RWPE2 (cell line): ENCODE data around the gene PHACTR1.

Experiments used
- ATAC-seq: fragments of 200-7000 bp; cut with Tn5 transposase; 3 replicates; pipeline ENCODE4 v1.9.1; 2021; ENCODE audit warnings: low read depth
- DNase-seq: peaks from one replicate; pipeline ENCODE4 v3.0.0-alpha.2; 2020; ENCODE audit warnings: low spot score
- H3K27ac ChIP-seq: fragments of 450-650 bp; 2 replicates; pipeline ENCODE4 v1.5.1; 2017; ENCODE audit warnings: mild to moderate bottlenecking; ENCODE audit not compliant: poor library complexity, severe bottlenecking
- H3K27me3 ChIP-seq: fragments of 250-450 bp; sonication (Bioruptor Pico); 2 replicates; pipeline ENCODE4 v1.5.1; 2021; ENCODE audit warnings: mild to moderate bottlenecking, moderate library complexity; ENCODE audit not compliant: insufficient read depth, poor library complexity, severe bottlenecking
- H3K36me3 ChIP-seq: fragments of 250-450 bp; sonication (Bioruptor Pico); 2 replicates; pipeline ENCODE4 v1.5.1; 2020; ENCODE audit warnings: low read depth, mild to moderate bottlenecking, moderate library complexity
- H3K4me1 ChIP-seq: fragments of 250-450 bp; sonication (Bioruptor Pico); 2 replicates; pipeline ENCODE4 v1.5.1; 2021; ENCODE audit warnings: mild to moderate bottlenecking, moderate library complexity; ENCODE audit not compliant: insufficient read depth, poor library complexity, severe bottlenecking
- H3K4me3 ChIP-seq: fragments of 250-450 bp; sonication (Bioruptor Pico); 2 replicates; pipeline ENCODE4 v1.5.1; 2021; ENCODE audit warnings: mild to moderate bottlenecking, moderate library complexity; ENCODE audit not compliant: severe bottlenecking
- H3K9me3 ChIP-seq: fragments of 250-450 bp; sonication (Bioruptor Pico); 2 replicates; pipeline ENCODE4 v1.5.1; 2021; ENCODE audit warnings: mild to moderate bottlenecking, moderate library complexity; ENCODE audit not compliant: severe bottlenecking
- CTCF ChIP-seq: fragments of 450-650 bp; IDR thresholded peaks from one replicate; pipeline ENCODE4 v1.5.1; 2017; ENCODE audit warnings: mild to moderate bottlenecking, moderate library complexity; ENCODE audit not compliant: poor library complexity, severe bottlenecking

Gene PHACTR1

DNA sequence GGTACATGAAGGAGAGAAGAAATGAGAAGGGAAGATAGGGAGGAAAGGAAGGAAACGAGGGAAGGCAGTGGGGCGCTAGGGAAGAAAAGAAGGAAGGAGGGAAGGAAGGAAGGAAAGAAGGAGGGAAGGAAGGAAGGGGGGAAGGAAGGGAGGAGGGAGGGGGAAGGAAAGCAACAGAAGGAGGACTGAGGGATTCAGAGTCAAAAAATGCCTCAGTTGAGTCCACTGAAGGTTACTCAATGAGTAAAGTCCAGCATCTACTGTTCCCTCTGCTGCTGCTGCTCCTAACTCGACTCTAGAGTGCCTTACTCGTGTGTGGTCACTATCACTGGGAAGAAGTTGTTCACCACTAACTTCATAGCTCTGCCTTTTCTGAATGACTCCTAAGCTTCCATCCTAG, 33.8 kb downstream of the PHACTR1 start:
- DNase-seq, result no peak

GRCh38 chr6:12751694-12752325, 35.2 kb downstream of the PHACTR1 start:
- no peak overlapping the region for H3K4me3 ChIP-seq
- H3K4me1 ChIP-seq, result no peaks in the 10 kb centered on the region
- TF ChIP-seq CTCF, result no peak
- H3K27ac ChIP-seq, result no peak overlapping the region
- peaks cover 54% of the 10 kb centered on the region for H3K27me3 ChIP-seq
- DNase-seq, result no peak
- no peaks in the 10 kb centered on the region for H3K9me3 ChIP-seq
- ATAC-seq, result peak; percentile 64; the same call in 2 of the 3 replicates
- H3K36me3 ChIP-seq, result no peaks in the 10 kb centered on the region

More for the DNA sequence above, 33.8 kb downstream of the PHACTR1 start:
- no peaks in the 10 kb centered on the region for H3K9me3 ChIP-seq
- TF ChIP-seq CTCF, result no peak
- H3K4me3 ChIP-seq, result no peak overlapping the region
- peaks cover 49% of the 10 kb centered on the region for H3K27me3 ChIP-seq
- no peak overlapping the region for H3K27ac ChIP-seq
- H3K4me1 ChIP-seq, result no peaks in the 10 kb centered on the region
- no peaks in the 10 kb centered on the region for H3K36me3 ChIP-seq
- ATAC-seq, result no peak

GRCh38 chr6:12753036-12753435, 36.5 kb downstream of the PHACTR1 start:
- ATAC-seq (no peak), DNase-seq (no peak)
- Histone ChIP-seq H3K27me3 (peaks cover 42% of the 10 kb centered on the region), H3K9me3 (no peaks in the 10 kb centered on the region), H3K4me1 (no peaks in the 10 kb centered on the region), H3K36me3 (no peaks in the 10 kb centered on the region), H3K4me3 (no peak overlapping the region), H3K27ac (no peak overlapping the region)
- no peak for TF ChIP-seq CTCF

DNA sequence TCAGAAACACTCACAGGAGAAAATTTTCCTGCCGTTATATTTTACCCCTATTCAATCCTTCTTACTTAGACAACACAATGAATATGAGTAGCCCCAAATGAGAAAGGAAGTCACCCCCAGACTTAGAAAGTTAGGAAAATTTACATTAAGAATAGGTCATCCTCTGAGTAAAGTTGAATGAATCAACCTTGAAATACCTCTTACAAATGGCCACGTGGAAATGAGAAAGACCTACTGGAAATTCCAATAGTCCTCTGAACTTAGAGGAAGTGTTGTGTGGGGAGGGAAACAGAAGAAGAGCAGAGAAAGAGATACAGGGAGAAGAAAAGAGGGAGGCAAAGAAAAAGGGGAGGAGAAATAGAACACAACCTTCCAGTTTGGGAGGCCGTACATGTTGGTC, 43.7 kb downstream of the PHACTR1 start:
- ATAC-seq (no peak), DNase-seq (no peak)
- Histone ChIP-seq H3K27ac (no peak overlapping the region), H3K27me3 (peaks cover 13% of the 10 kb centered on the region), H3K36me3 (no peaks in the 10 kb centered on the region), H3K4me3 (no peak overlapping the region), H3K9me3 (no peaks in the 10 kb centered on the region), H3K4me1 (no peaks in the 10 kb centered on the region)
- TF ChIP-seq CTCF, result no peak

DNA sequence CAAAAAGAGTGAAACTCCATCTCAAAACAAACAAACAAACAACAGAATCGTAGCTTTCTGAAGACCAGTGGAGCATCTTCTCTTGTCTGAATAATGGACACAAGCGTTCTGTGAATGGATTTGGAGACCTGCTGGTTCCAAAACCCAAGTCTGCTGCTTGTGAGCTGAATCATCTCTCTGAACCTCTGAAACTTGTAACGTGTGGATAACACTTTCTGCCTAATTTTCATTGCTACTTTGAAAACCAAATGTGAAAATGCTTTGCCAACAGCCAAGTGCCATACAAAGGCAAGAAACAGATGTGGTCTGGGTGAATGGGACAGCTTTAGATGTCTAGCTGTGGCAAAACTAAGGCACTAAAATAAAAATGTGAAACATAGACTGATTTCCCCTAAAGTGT, 44.3 kb downstream of the PHACTR1 start:
- Histone ChIP-seq H3K4me3 (no peak overlapping the region), H3K4me1 (no peaks in the 10 kb centered on the region), H3K27ac (no peak overlapping the region), H3K27me3 (peaks cover 8% of the 10 kb centered on the region), H3K36me3 (no peaks in the 10 kb centered on the region), H3K9me3 (no peaks in the 10 kb centered on the region)
- DNase-seq (no peak), ATAC-seq (no peak)
- no peak for TF ChIP-seq CTCF
